GM23338 (cell line): ENCODE data around the gene OSBPL10. TPM values are rescaled to one million over a fixed set of nuclear protein-coding genes. Genes with fewer than 3 reads are reported as not detected.

Experiments
- ATAC-seq: fragments of 200-7000 bp; cut with Tn5 transposase; 3 replicates; pipeline ENCODE4 v1.9.1; 2020
- DNase-seq: peaks from one replicate; pipeline ENCODE4 v3.0.0-alpha.2; 2015; ENCODE audit warnings: low spot score
- H2AFZ ChIP-seq: fragments of 200-600 bp; sonication (generic); 2 replicates; pipeline ENCODE4 v1.8.0; 2016; ENCODE audit warnings: antibody characterized with exemption, mild to moderate bottlenecking, moderate library complexity
- H3F3A ChIP-seq: fragments of 200-600 bp; sonication (generic); replicated peaks from 2 replicates; pipeline ENCODE4 v1.8.0; 2017; ENCODE audit warnings: antibody characterized with exemption, mixed run types, low read depth
- H3K27ac ChIP-seq: fragments of 200-600 bp; sonication (generic); 2 replicates; pipeline ENCODE4 v1.6.1; 2016; ENCODE audit warnings: low read depth
- H3K27me3 ChIP-seq: fragments of 200-600 bp; sonication (generic); 2 replicates; pipeline ENCODE4 v1.8.0; 2016; ENCODE audit warnings: mild to moderate bottlenecking, mixed run types, moderate library complexity; ENCODE audit not compliant: insufficient read depth
- H3K36me3 ChIP-seq: fragments of 200-600 bp; sonication (generic); 2 replicates; pipeline ENCODE4 v1.8.0; 2016; ENCODE audit warnings: mild to moderate bottlenecking; ENCODE audit not compliant: insufficient read depth
- H3K4me1 ChIP-seq: fragments of 200-600 bp; sonication (generic); 2 replicates; pipeline ENCODE4 v1.8.0; 2016; ENCODE audit warnings: mild to moderate bottlenecking, moderate library complexity; ENCODE audit not compliant: insufficient read depth
- H3K4me2 ChIP-seq: fragments of 200-600 bp; sonication (generic); 2 replicates; pipeline ENCODE4 v1.7.1; 2017; ENCODE audit warnings: mixed run types
- H3K4me3 ChIP-seq: fragments of 200-600 bp; sonication (generic); 2 replicates; pipeline ENCODE4 v1.6.1; 2016; ENCODE audit warnings: mixed run types
- H3K79me2 ChIP-seq: fragments of 200-600 bp; sonication (generic); replicated peaks from 2 replicates; pipeline ENCODE4 v1.8.0; 2017; ENCODE audit warnings: mild to moderate bottlenecking; ENCODE audit not compliant: insufficient read depth
- H3K9me2 ChIP-seq: fragments of 200-600 bp; sonication (generic); 2 replicates; pipeline ENCODE4 v1.8.0; 2017; ENCODE audit not compliant: insufficient read depth
- H4K20me1 ChIP-seq: fragments of 200-600 bp; sonication (generic); replicated peaks from 2 replicates; pipeline ENCODE4 v1.8.0; 2017; ENCODE audit warnings: mild to moderate bottlenecking; ENCODE audit not compliant: insufficient read depth
- H3K27ac Mint-ChIP-seq: 2 replicates; pipeline ENCODE4 v1.8.0; 2020; ENCODE audit warnings: inconsistent platforms, mild to moderate bottlenecking, moderate library complexity, mixed read lengths
- H3K27me3 Mint-ChIP-seq: 3 replicates; pipeline ENCODE4 v1.8.0; 2022; ENCODE audit warnings: low read depth, mild to moderate bottlenecking, moderate library complexity, mixed read lengths, inconsistent platforms; ENCODE audit not compliant: insufficient read depth, poor library complexity
- H3K36me3 Mint-ChIP-seq: 3 replicates; pipeline ENCODE4 v1.8.0; 2021; ENCODE audit warnings: low read depth, mild to moderate bottlenecking, inconsistent platforms, moderate library complexity, mixed read lengths
- H3K4me1 Mint-ChIP-seq: 3 replicates; pipeline ENCODE4 v1.8.0; 2020; ENCODE audit warnings: mild to moderate bottlenecking, inconsistent platforms, mixed read lengths
- H3K4me3 Mint-ChIP-seq: 3 replicates; pipeline ENCODE4 v1.8.0; 2021; ENCODE audit warnings: moderate library complexity, mild to moderate bottlenecking, inconsistent platforms, mixed read lengths
- H3K9me3 Mint-ChIP-seq: 3 replicates; pipeline ENCODE4 v1.8.0; 2020; ENCODE audit warnings: moderate library complexity, mild to moderate bottlenecking, inconsistent platforms, mixed read lengths
- CREB1 ChIP-seq: fragments of 250-450 bp; sonication (Bioruptor Pico); IDR thresholded peaks from 2 replicates; pipeline ENCODE4 v1.5.0; 2020; ENCODE audit warnings: low read depth, mild to moderate bottlenecking, moderate library complexity
- EZH2 ChIP-seq: fragments of 200-600 bp; sonication (generic); IDR thresholded peaks from one replicate; pipeline ENCODE4 v1.8.0; 2017; ENCODE audit warnings: antibody characterized with exemption, mild to moderate bottlenecking, low read depth; ENCODE audit not compliant: unreplicated experiment
- EZH2phosphoT487 ChIP-seq: fragments of 200-600 bp; sonication (generic); IDR thresholded peaks from one replicate; pipeline ENCODE4 v1.8.1; 2018; ENCODE audit warnings: antibody characterized with exemption; ENCODE audit not compliant: unreplicated experiment
- JUNB ChIP-seq: IDR thresholded peaks from one replicate; pipeline ENCODE4 v1.6.1; 2016; ENCODE audit warnings: antibody characterized with exemption; ENCODE audit not compliant: unreplicated experiment
- NANOG ChIP-seq: IDR thresholded peaks from 2 replicates; pipeline ENCODE4 v1.6.1; 2016; ENCODE audit warnings: antibody characterized with exemption, borderline replicate concordance
- POLR2AphosphoS5 ChIP-seq: IDR thresholded peaks from 2 replicates; pipeline ENCODE4 v1.6.1; 2016; ENCODE audit warnings: antibody characterized with exemption, low read depth
- STAT1 ChIP-seq: IDR thresholded peaks from one replicate; pipeline ENCODE4 v1.6.1; 2016; ENCODE audit warnings: antibody characterized with exemption; ENCODE audit not compliant: unreplicated experiment
- ZNF114 ChIP-seq: fragments of 250-450 bp; sonication (Bioruptor Pico); IDR thresholded peaks from 2 replicates; pipeline ENCODE4 v1.5.0; 2020; ENCODE audit warnings: mild to moderate bottlenecking, moderate library complexity
- ZNF331 ChIP-seq: fragments of 250-450 bp; sonication (Bioruptor Pico); IDR thresholded peaks from 2 replicates; pipeline ENCODE4 v1.5.0; 2020; ENCODE audit warnings: low read depth, mild to moderate bottlenecking, moderate library complexity
- polyA plus RNA-seq: library from polyadenylated mRNA; unstranded; fragments of >200 nt; fragmentation: Nextera tagmentation; extraction: Ambion mirVana; gene quantifications from 2 replicates; pipeline ENCODE4 v1.2.1, GENCODE V29; 2016
- total RNA-seq: library from RNA; depleted of rRNA; stranded (reverse); fragments of >200 nt; shearing (Covaris generic); gene quantifications from 2 replicates; pipeline ENCODE4 v1.2.3, GENCODE V29; 2014
- TF ChIP-seq, protein P1 (sequence below): fragments of 250-450 bp; sonication (Bioruptor Pico); IDR thresholded peaks from 2 replicates; pipeline ENCODE4 v1.5.0; 2020; ENCODE audit warnings: mild to moderate bottlenecking, moderate library complexity
- TF ChIP-seq, protein P2 (sequence below): IDR thresholded peaks from one replicate; pipeline ENCODE4 v1.6.1; 2018; ENCODE audit warnings: antibody characterized with exemption; ENCODE audit not compliant: unreplicated experiment
- TF ChIP-seq, protein P3 (sequence below): IDR thresholded peaks from 2 replicates; pipeline ENCODE4 v1.6.1; 2016; ENCODE audit warnings: antibody characterized with exemption
- TF ChIP-seq, protein P4 (sequence below), 2 experiments: fragments of 200-600 bp in 1 of 2; sonication (generic) in 1 of 2; conservative IDR thresholded peaks; 2 replicates each; pipeline versions ENCODE4 v1.5.1 to v1.6.1; 2016 to 2017; ENCODE audit warnings: antibody characterized with exemption in 2 of 2, low read depth in 2 of 2, mild to moderate bottlenecking in 2 of 2, moderate library complexity in 1 of 2

The OSBPL10 gene
- total and polyA plus RNA-seq, 2 experiments from 2014 or later = 23.8 to 149 TPM

DNA sequence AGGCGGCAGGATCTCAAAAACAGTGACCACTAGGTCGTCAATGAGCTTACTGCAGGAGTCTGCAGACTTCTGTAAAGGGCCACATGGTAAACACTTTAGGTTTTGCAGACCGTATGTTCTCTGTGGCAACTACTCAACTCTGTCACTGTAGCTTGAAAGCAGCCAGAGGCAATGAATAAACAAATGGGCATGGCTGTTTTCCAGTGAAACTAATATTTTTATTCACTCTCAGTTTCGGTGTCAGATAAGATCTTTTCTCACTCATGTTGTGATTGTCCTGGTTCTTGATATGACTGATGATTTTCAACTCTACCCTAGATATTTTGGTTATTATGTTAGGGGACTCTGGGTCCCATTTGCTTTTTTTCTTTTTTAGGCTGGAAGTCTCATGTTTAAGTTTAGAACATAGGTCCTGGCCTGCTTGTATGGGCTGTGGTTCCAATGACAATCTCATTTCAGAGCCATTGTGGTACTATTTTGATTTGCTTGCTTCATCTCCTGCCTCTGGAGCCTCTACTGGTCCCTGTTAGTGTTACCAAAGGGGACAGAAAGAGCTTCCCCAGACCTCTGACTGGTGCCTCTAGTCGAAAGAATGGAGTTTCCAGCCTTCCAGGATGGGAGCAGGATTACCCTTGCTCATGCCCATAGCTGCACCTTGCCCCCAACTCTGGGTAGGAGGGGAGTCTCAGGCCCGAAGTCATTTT, 226.3 kb downstream of the OSBPL10 start:
- Histone ChIP-seq H3K79me2 (peaks cover 53% of the 10 kb centered on the region), H4K20me1 (peaks cover 8% of the 10 kb centered on the region), H3K27ac (no peak overlapping the region), H3K9me2 (no peaks in the 10 kb centered on the region), H3K4me2 (no peak overlapping the region), H2AFZ (no peak overlapping the region), H3K4me1 (no peaks in the 10 kb centered on the region; the same call in none of the 2 replicates), H3K36me3 (no peaks in the 10 kb centered on the region), H3K4me3 (no peak overlapping the region), H3K27me3 (no peaks in the 10 kb centered on the region), H3F3A (no peaks in the 10 kb centered on the region)
- peaks cover 26% of the 10 kb centered on the region for H3K4me1 Mint-ChIP-seq
- TF ChIP-seq EZH2phosphoT487 (no peak), ZNF331 (no peak), POLR2AphosphoS5 (no peak), STAT1 (no peak), ZNF114 (CRISPR knock-in tag) (no peak), CREB1 (CRISPR knock-in tag) (no peak), JUNB (no peak), NANOG (no peak), EZH2 (no peak)
- TF ChIP-seq, protein P1, sequence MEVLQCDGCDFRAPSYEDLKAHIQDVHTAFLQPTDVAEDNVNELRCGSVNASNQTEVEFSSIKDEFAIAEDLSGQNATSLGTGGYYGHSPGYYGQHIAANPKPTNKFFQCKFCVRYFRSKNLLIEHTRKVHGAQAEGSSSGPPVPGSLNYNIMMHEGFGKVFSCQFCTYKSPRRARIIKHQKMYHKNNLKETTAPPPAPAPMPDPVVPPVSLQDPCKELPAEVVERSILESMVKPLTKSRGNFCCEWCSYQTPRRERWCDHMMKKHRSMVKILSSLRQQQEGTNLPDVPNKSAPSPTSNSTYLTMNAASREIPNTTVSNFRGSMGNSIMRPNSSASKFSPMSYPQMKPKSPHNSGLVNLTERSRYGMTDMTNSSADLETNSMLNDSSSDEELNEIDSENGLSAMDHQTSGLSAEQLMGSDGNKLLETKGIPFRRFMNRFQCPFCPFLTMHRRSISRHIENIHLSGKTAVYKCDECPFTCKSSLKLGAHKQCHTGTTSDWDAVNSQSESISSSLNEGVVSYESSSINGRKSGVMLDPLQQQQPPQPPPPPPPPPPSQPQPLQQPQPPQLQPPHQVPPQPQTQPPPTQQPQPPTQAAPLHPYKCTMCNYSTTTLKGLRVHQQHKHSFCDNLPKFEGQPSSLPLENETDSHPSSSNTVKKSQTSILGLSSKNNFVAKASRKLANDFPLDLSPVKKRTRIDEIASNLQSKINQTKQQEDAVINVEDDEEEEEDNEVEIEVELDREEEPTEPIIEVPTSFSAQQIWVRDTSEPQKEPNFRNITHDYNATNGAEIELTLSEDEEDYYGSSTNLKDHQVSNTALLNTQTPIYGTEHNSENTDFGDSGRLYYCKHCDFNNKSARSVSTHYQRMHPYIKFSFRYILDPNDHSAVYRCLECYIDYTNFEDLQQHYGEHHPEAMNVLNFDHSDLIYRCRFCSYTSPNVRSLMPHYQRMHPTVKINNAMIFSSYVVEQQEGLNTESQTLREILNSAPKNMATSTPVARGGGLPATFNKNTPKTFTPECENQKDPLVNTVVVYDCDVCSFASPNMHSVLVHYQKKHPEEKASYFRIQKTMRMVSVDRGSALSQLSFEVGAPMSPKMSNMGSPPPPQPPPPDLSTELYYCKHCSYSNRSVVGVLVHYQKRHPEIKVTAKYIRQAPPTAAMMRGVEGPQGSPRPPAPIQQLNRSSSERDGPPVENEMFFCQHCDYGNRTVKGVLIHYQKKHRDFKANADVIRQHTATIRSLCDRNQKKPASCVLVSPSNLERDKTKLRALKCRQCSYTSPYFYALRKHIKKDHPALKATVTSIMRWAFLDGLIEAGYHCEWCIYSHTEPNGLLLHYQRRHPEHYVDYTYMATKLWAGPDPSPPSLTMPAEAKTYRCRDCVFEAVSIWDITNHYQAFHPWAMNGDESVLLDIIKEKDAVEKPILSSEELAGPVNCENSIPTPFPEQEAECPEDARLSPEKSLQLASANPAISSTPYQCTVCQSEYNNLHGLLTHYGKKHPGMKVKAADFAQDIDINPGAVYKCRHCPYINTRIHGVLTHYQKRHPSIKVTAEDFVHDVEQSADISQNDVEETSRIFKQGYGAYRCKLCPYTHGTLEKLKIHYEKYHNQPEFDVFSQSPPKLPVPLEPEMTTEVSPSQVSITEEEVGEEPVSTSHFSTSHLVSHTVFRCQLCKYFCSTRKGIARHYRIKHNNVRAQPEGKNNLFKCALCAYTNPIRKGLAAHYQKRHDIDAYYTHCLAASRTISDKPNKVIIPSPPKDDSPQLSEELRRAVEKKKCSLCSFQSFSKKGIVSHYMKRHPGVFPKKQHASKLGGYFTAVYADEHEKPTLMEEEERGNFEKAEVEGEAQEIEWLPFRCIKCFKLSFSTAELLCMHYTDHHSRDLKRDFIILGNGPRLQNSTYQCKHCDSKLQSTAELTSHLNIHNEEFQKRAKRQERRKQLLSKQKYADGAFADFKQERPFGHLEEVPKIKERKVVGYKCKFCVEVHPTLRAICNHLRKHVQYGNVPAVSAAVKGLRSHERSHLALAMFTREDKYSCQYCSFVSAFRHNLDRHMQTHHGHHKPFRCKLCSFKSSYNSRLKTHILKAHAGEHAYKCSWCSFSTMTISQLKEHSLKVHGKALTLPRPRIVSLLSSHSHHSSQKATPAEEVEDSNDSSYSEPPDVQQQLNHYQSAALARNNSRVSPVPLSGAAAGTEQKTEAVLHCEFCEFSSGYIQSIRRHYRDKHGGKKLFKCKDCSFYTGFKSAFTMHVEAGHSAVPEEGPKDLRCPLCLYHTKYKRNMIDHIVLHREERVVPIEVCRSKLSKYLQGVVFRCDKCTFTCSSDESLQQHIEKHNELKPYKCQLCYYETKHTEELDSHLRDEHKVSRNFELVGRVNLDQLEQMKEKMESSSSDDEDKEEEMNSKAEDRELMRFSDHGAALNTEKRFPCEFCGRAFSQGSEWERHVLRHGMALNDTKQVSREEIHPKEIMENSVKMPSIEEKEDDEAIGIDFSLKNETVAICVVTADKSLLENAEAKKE (CRISPR knock-in tag) = no peak
- TF ChIP-seq, protein P2, sequence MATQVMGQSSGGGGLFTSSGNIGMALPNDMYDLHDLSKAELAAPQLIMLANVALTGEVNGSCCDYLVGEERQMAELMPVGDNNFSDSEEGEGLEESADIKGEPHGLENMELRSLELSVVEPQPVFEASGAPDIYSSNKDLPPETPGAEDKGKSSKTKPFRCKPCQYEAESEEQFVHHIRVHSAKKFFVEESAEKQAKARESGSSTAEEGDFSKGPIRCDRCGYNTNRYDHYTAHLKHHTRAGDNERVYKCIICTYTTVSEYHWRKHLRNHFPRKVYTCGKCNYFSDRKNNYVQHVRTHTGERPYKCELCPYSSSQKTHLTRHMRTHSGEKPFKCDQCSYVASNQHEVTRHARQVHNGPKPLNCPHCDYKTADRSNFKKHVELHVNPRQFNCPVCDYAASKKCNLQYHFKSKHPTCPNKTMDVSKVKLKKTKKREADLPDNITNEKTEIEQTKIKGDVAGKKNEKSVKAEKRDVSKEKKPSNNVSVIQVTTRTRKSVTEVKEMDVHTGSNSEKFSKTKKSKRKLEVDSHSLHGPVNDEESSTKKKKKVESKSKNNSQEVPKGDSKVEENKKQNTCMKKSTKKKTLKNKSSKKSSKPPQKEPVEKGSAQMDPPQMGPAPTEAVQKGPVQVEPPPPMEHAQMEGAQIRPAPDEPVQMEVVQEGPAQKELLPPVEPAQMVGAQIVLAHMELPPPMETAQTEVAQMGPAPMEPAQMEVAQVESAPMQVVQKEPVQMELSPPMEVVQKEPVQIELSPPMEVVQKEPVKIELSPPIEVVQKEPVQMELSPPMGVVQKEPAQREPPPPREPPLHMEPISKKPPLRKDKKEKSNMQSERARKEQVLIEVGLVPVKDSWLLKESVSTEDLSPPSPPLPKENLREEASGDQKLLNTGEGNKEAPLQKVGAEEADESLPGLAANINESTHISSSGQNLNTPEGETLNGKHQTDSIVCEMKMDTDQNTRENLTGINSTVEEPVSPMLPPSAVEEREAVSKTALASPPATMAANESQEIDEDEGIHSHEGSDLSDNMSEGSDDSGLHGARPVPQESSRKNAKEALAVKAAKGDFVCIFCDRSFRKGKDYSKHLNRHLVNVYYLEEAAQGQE = no peak
- TF ChIP-seq, protein P3, sequence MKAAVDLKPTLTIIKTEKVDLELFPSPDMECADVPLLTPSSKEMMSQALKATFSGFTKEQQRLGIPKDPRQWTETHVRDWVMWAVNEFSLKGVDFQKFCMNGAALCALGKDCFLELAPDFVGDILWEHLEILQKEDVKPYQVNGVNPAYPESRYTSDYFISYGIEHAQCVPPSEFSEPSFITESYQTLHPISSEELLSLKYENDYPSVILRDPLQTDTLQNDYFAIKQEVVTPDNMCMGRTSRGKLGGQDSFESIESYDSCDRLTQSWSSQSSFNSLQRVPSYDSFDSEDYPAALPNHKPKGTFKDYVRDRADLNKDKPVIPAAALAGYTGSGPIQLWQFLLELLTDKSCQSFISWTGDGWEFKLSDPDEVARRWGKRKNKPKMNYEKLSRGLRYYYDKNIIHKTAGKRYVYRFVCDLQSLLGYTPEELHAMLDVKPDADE = no peak
- TF ChIP-seq, protein P4, sequence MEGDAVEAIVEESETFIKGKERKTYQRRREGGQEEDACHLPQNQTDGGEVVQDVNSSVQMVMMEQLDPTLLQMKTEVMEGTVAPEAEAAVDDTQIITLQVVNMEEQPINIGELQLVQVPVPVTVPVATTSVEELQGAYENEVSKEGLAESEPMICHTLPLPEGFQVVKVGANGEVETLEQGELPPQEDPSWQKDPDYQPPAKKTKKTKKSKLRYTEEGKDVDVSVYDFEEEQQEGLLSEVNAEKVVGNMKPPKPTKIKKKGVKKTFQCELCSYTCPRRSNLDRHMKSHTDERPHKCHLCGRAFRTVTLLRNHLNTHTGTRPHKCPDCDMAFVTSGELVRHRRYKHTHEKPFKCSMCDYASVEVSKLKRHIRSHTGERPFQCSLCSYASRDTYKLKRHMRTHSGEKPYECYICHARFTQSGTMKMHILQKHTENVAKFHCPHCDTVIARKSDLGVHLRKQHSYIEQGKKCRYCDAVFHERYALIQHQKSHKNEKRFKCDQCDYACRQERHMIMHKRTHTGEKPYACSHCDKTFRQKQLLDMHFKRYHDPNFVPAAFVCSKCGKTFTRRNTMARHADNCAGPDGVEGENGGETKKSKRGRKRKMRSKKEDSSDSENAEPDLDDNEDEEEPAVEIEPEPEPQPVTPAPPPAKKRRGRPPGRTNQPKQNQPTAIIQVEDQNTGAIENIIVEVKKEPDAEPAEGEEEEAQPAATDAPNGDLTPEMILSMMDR (conservative IDR thresholded peaks at IDR 0.05; ENCODE audit: low read depth in 2 of 2) = no peak
- DNase-seq (no peak), ATAC-seq (no peak)
- H3K27me3 Mint-ChIP-seq = peaks cover 7% of the 10 kb centered on the region
- H3K4me3 Mint-ChIP-seq = no peak overlapping the region
- no peak overlapping the region; the same call in 1 of the 2 replicates for H3K27ac Mint-ChIP-seq
- peaks cover 3% of the 10 kb centered on the region; the same call in 2 of the 3 replicates for H3K9me3 Mint-ChIP-seq
- H3K36me3 Mint-ChIP-seq = peaks cover 18% of the 10 kb centered on the region; the same call in 2 of the 3 replicates
